Vagina (tissue), 2 donors: ENCODE measurements around the gene ADARB2. TPM values are rescaled to one million over a fixed set of nuclear protein-coding genes. Genes with fewer than 3 reads are reported as not detected.
A peak's percentile ranks its signal among the peaks of the same experiment; 100 is the strongest.

Experiments
- DNase-seq, 2 donors: peaks; one replicate each; pipeline ENCODE4 v3.0.0-alpha.2; 2017; ENCODE audit errors: extremely low spot score in 2 of 2
- H3K27ac ChIP-seq: fragments of 200-600 bp; sonication (generic); one replicate; pipeline ENCODE4 v1.5.1; 2019
- H3K27me3 ChIP-seq: fragments of 200-600 bp; sonication (generic); one replicate; pipeline ENCODE4 v1.5.1; 2019
- H3K36me3 ChIP-seq, 2 donors: fragments of 200-600 bp; sonication (generic); one replicate each; pipeline ENCODE4 v1.5.1; 2017 to 2019
- H3K4me1 ChIP-seq: fragments of 200-600 bp; sonication (generic); one replicate; pipeline ENCODE4 v1.5.1; 2019
- H3K4me3 ChIP-seq, 2 donors: fragments of 200-600 bp; sonication (generic); 1 replicate in 1 of 2; 2 replicates in 1 of 2; pipeline ENCODE4 v1.5.1; 2016 to 2019
- H3K9me3 ChIP-seq: fragments of 200-600 bp; sonication (generic); one replicate; pipeline ENCODE4 v1.5.1; 2019
- POLR2A ChIP-seq, 2 donors: fragments of 450-650 bp; IDR thresholded peaks; one replicate each; pipeline ENCODE4 v1.6.1; 2017; ENCODE audit warnings: antibody characterized with exemption in 2 of 2, mild to moderate bottlenecking in 2 of 2, moderate library complexity in 2 of 2
- POLR2AphosphoS5 ChIP-seq, 2 donors: sonication (generic); formaldehyde crosslinking; IDR thresholded peaks; one replicate each; pipeline ENCODE4 v1.9.0; 2017; ENCODE audit warnings: antibody characterized with exemption in 2 of 2, mild to moderate bottlenecking in 2 of 2, low read depth in 1 of 2; ENCODE audit not compliant: insufficient read depth in 1 of 2
- intact Hi-C: fragments of 100-400 bp; cut with DNase I; formaldehyde crosslinking; loops from one replicate; pipeline ENCODE4 v1.15.1; 2023
- total RNA-seq: library from RNA; depleted of rRNA; stranded (reverse); fragments of >200 nt; gene quantifications from one replicate; pipeline ENCODE4 v1.2.3, GENCODE V29; 2016
- TF ChIP-seq, protein P1 (sequence below), 3 experiments: fragments of 450-650 bp in 2 of 3; fragments of 200-600 bp in 1 of 3; sonication (generic) in 1 of 3; IDR thresholded peaks; one replicate each; pipeline ENCODE4 v1.5.1; 2017 to 2019; ENCODE audit warnings: antibody characterized with exemption in 3 of 3, mild to moderate bottlenecking in 2 of 3, moderate library complexity in 2 of 3

The ADARB2 gene
- total RNA-seq, 1 donor from 2014 or later: 3.4 TPM

DNA sequence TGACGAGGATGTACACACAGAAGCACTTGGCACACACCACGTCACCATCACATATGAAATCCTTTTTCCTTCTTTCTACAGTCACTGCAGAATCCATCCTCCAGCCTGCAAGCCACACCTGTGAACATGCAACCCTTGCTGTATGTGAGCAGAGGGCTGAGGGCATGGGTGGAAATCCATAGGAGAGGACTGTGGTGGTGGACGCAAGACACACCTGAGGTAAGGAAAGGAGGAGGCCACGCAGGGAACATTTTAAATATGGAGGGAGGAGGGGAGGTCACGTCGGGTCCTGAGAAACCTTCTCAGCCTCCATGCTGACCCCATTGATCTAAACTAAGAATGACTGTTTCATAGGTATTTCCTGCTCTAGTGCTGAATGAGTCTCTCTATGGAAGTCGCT lies 28.6 kb downstream of the ADARB2 start:
- Histone ChIP-seq H3K9me3 (no peaks in the 10 kb centered on the region), H3K27ac (no peak overlapping the region), H3K4me3 (no peak overlapping the region), H3K4me1 (peaks cover 10% of the 10 kb centered on the region), H3K27me3 (no peaks in the 10 kb centered on the region), H3K36me3 (no peaks in the 10 kb centered on the region)
- no peak for TF ChIP-seq POLR2A (IDR thresholded peaks at IDR 0.05)
- DNase-seq: peak; percentile 76 to 91
- intact Hi-C loops: loop anchor here (1.0 kb wide), 1 partner anchor 18 kb away; no protein-coding TSS in a partner anchor

DNA sequence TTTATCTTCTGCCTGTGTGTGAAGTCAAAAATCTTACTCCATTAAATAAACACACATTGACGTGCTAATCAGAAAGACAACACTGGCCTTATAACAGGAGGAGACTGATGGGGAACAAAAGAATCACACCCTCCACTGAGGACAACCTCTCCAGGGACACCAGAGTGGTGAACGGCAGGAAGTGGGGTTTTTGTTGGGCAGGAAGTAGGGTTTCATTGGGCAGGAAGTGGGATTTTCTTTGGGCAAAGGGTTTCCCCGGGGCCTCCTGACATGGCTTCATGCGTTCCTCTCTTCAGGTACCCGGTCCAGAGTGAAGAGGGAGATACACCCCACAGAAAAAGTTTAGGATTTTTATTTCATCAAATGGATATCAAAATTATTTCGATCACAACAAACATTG lies 30.6 kb downstream of the ADARB2 start:
- no peak overlapping the region for H3K4me3 ChIP-seq
- H3K9me3 ChIP-seq: no peaks in the 10 kb centered on the region
- peaks cover 10% of the 10 kb centered on the region for H3K4me1 ChIP-seq
- no peak overlapping the region for H3K27ac ChIP-seq
- intact Hi-C loops: no loop called here
- no peaks in the 10 kb centered on the region for H3K36me3 ChIP-seq
- DNase-seq: no peak
- H3K27me3 ChIP-seq: no peaks in the 10 kb centered on the region
- TF ChIP-seq POLR2A (IDR thresholded peaks at IDR 0.05) (no peak), POLR2AphosphoS5 (IDR thresholded peaks at IDR 0.05; ENCODE audit: insufficient read depth in 1 of 2, low read depth in 1 of 2) (no peak)
- TF ChIP-seq, protein P1, sequence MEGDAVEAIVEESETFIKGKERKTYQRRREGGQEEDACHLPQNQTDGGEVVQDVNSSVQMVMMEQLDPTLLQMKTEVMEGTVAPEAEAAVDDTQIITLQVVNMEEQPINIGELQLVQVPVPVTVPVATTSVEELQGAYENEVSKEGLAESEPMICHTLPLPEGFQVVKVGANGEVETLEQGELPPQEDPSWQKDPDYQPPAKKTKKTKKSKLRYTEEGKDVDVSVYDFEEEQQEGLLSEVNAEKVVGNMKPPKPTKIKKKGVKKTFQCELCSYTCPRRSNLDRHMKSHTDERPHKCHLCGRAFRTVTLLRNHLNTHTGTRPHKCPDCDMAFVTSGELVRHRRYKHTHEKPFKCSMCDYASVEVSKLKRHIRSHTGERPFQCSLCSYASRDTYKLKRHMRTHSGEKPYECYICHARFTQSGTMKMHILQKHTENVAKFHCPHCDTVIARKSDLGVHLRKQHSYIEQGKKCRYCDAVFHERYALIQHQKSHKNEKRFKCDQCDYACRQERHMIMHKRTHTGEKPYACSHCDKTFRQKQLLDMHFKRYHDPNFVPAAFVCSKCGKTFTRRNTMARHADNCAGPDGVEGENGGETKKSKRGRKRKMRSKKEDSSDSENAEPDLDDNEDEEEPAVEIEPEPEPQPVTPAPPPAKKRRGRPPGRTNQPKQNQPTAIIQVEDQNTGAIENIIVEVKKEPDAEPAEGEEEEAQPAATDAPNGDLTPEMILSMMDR (IDR thresholded peaks at IDR 0.05): no peak

GRCh38 chr10:1706256-1706655 lies 31.1 kb downstream of the ADARB2 start:
- Histone ChIP-seq H3K27ac (no peak overlapping the region), H3K4me3 (no peak overlapping the region), H3K4me1 (peaks cover 10% of the 10 kb centered on the region), H3K27me3 (no peaks in the 10 kb centered on the region), H3K9me3 (no peaks in the 10 kb centered on the region), H3K36me3 (no peaks in the 10 kb centered on the region)
- intact Hi-C loops: no loop called here
- TF ChIP-seq, protein P1 (IDR thresholded peaks at IDR 0.05): no peak
- TF ChIP-seq POLR2A (IDR thresholded peaks at IDR 0.05): no peak
- TF ChIP-seq POLR2AphosphoS5 (IDR thresholded peaks at IDR 0.05; ENCODE audit: insufficient read depth in 1 of 2, low read depth in 1 of 2): no peak
- DNase-seq: no peak

- Histone ChIP-seq H3K36me3 (no peaks in the 10 kb centered on the region), H3K4me3 (no peak overlapping the region), H3K27me3 (no peaks in the 10 kb centered on the region), H3K9me3 (no peaks in the 10 kb centered on the region), H3K4me1 (no peaks in the 10 kb centered on the region), H3K27ac (no peak overlapping the region)
- intact Hi-C loops: no loop called here
- DNase-seq: no peak
- TF ChIP-seq, protein P1 (IDR thresholded peaks at IDR 0.05): no peak
- no peak for TF ChIP-seq POLR2AphosphoS5 (IDR thresholded peaks at IDR 0.05; ENCODE audit: insufficient read depth in 1 of 2, low read depth in 1 of 2)
- no peak for TF ChIP-seq POLR2A (IDR thresholded peaks at IDR 0.05)
Observed at GRCh38 chr10:1698185-1698584, 39.1 kb downstream of the ADARB2 start.

DNA sequence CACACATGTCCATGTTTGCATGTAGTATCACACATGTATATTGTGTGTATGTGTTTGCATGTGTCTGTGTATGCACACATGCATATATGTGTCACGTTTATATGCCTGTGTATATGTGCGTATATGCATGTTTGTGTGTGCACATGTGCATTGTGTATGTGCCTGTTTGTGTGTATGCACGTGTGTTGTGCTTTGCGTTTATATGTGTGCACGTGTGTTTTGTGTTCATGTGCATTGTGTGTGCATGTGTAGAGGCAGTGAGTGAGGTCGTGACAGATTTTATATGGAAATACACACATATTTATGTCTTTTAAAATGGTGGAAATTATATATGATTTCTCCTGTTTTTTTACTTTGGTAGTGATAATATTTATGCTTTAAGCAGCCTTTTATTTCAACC lies 41.2 kb downstream of the ADARB2 start:
- DNase-seq: no peak
- intact Hi-C loops: no loop called here

More for the DNA sequence above, 41.2 kb downstream of the ADARB2 start:
- H3K9me3 ChIP-seq: no peaks in the 10 kb centered on the region
- no peak for TF ChIP-seq POLR2A (IDR thresholded peaks at IDR 0.05)
- TF ChIP-seq, protein P1 (IDR thresholded peaks at IDR 0.05): no peak
- TF ChIP-seq POLR2AphosphoS5 (IDR thresholded peaks at IDR 0.05; ENCODE audit: insufficient read depth in 1 of 2, low read depth in 1 of 2): no peak
- H3K4me3 ChIP-seq: no peak overlapping the region
- H3K4me1 ChIP-seq: no peaks in the 10 kb centered on the region
- no peak overlapping the region for H3K27ac ChIP-seq
- no peaks in the 10 kb centered on the region for H3K36me3 ChIP-seq
- no peaks in the 10 kb centered on the region for H3K27me3 ChIP-seq
